GM19438 (cell line): ENCODE measurements around the gene TXLNG.

ENCODE experiments used
- ATAC-seq: cut with Tn5 transposase; IDR thresholded peaks from one replicate; pipeline ENCODE4 v1.9.1; 2021; ENCODE audit warnings: low read depth; ENCODE audit not compliant: unreplicated experiment

Gene TXLNG

DNA sequence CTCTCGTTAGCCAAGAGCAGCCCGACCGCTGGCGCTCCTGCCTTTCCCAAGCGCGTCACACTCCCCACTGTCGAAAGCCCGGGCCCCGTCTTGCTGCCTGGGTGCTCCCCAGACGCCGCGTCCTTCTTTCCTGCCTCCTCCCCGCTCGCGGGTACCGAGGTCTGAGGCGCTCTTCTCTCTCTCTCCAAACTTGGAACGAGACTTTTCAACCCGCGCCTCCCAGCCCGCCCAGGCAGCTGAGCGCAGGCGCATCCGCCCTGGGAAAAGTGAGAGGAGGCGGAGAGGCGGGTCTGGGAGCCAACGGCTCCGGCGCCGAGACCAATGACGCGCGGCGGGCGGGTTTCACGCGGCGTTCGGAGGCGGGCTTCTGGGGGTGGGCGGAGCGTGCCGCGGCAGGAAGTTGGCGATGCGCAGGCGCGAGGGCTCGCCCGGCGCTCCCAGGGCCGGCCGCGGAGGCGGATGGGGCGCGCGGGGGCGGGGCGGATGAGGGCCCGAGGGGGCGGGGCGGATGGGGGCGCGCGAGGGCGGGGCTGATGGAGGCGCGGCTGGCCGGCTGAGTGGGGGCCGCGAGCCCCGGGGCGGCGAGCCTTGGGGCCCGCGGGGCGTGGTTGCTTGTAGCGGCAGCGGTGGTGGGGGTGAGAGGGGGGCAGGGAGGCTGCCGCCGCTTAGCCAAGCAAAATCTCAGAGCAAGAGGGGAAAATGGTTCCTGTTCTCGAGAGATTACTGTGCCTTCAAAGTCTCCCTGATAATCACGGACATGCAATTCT, 84.0 kb downstream of the TXLNG start, which contains the start of gene RBBP7:
TSS of gene RBBP7 (minus strand) at position 268 of the 767 bp plus-strand sequence. CDS start 309 bp downstream, outside the sequence.
- ATAC-seq: peak; percentile 81

DNA sequence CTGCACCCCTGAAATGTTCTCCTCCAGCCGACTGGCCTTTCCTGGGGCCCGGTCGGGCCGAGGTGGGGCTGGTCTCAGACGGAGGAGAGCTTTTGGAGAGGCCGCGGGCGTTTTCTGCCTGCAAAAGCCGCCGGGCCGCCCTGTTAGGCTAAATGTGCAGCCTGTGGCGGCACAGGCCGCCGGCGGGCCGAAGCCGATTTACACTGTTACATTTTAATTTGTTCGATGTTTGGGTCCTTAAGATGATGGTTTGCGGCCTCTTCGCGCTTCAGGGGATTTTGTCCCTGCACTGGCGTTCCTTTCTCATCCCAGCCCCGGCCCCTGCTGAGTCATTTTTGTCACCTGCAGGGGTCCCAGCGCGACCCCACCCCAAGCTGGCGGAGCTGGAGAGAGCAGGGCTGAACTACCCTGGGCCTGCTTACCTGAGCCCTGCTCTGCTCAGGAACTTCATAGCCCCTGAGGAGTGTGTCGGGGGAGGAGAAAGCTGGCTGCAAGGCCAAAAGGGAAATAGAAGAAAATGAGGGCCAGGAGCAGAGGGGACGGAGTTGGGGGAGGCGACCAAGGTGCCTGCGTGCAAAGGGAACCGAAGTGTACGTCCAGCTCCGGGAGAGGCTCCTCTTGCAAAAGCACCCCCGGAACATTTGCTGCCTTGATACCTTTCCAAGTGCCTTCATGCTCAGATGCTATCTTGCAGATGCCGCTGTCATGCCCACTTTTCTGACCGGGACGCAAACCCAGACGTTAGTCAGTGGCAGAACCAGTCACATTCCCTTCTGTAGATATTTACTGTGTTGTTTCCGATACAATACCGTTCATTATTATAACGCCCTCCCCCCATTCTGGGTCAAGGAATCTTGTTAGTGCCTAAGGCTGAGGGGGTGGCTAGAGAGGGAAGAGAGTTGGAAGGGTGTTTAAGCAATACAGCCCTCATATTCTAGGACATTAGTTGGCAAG, 84.9 kb downstream of the TXLNG start:
- peak; percentile 15 for ATAC-seq

GRCh38 chrX:16873106-16873505, 86.8 kb downstream of the TXLNG start:
- no peak for ATAC-seq

GRCh38 chrX:16874458-16875095, 88.3 kb downstream of the TXLNG start:
- ATAC-seq: no peak

- ATAC-seq: no peak
Measured at GRCh38 chrX:16876696-16877095, 90.4 kb downstream of the TXLNG start.

GRCh38 chrX:16882169-16882568, 95.9 kb downstream of the TXLNG start:
- no peak for ATAC-seq

DNA sequence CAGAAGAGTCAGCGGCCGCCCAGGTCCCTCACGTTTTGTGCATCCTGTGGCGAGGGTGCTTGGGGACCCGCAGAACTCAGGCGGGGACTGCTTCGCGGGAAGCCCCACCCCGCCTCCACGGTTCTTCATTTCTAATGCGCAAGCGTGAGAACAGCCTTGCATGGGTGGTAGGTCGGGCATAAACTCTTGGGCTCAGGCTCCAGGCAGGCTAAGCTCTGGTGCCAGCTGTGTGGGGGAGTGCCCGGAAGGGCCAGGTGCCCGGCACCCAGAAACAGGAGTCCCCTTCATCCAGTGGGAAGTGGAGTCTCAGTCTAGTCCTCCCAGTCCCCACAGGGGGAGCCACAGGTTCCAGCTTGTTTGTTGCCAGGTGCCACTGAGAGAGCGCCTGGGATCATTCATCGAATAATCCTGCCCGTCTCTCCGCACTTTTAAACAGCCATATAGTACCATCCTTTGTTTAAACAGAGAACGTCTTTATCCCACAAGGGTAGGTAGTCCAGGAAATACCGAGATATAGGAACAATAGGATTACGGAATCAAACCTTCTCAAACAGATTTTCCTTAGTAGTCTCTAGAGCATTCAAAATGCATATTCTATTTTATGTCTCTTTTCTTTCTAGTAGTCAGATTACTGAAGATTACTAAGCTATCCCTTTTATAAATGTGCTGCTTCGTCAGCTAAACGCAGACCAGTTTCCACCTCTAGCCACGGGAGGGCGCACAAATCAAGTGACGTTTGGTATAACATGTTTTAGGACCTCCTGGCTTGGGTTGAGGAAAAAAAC, 96.6 kb downstream of the TXLNG start:
- ATAC-seq: peak; percentile 59

DNA sequence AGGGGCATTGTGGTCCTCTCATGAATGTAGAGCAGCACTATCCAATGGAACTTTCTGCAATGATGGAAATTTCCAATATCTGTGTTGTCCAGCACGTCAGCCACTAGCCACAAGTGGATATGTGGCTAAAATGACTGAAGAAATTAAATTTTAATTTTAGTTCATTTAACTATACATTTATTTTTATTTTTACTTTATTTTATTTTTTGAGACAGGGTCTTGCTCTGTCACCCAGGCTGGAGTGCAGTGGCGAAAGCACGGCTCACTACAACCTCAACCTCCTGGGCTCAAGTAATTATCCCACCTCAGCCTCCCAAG, 97.2 kb downstream of the TXLNG start:
- no peak for ATAC-seq

DNA sequence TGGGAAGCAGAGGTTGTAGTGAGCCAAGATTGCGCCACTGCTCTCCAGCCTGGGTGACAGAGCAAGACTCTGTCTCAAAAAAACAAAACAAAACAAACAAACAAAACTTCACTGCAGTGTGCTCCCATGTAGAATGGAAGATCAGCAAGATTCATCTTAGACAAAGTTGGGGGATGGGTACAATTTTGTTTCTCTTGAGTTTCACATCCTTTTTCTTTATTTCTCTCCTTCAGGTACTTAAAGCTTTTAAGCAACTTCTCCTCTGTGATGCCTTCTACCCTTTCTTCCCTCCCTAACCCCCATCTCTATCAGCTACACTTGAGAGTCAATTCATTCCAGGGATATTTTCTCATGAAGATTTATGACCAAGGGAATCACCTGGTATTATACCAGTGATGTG, 99.4 kb downstream of the TXLNG start:
- ATAC-seq: no peak

- ATAC-seq: no peak
Measured at GRCh38 chrX:16892504-16893362, 106.5 kb downstream of the TXLNG start.
